NCI-H187 (cell line): ENCODE results near the gene CNGB1.
"Not testable (repeated sequence)": the region's sequence is repeated elsewhere in the genome, so short reads cannot be mapped to it uniquely, and the experiment has no call there.

Experiments
- DNase-seq, 2 experiments: peaks; one replicate each; lab custom pipeline; 2025; lab: John Stamatoyannopoulos, UW

Gene CNGB1

GRCh38 chr16:57997176-57997527, 26.2 kb upstream of the CNGB1 start:
- no peak for DNase-seq

GRCh38 chr16:57996406-57997175, 25.7 kb upstream of the CNGB1 start:
- no peak for DNase-seq

DNA sequence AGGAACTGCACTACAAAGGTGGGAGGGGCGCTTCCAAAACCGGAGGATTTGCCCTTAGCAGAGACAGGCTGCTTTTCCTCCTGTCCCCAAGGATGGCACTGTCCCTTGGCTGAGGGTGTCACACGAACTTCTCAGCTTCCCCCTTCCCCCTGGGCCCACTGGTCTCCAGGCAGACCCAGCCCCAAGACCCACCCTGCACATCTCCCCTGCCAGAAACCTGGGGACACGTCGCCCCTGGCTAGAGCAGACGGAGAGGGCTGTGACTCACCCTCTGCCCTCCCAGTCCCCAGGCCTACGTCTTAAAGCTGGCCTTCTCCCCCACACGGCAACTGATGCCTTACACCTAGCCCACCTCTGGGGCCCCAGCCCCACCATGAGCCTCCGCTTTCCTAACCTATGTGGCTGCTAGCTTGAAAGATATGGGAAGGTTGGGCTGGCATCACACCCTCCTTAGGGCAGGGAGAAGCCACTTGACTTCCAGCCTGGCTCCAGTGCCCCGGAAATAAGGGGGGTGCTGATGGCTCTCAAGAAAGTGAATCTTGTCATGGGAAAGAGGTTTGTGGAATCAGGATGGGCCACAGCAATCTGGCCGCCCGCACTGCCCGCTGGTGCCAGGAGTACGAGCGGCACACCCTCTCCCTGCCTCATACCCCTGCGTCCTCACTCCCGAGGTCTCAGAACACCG, 24.9 kb upstream of the CNGB1 start:
- no peak for DNase-seq

- no peak for DNase-seq
Observed at GRCh38 chr16:57994778-57995177, 23.9 kb upstream of the CNGB1 start.

- no peak for DNase-seq
Observed at GRCh38 chr16:57994361-57994760, 23.4 kb upstream of the CNGB1 start.

DNA sequence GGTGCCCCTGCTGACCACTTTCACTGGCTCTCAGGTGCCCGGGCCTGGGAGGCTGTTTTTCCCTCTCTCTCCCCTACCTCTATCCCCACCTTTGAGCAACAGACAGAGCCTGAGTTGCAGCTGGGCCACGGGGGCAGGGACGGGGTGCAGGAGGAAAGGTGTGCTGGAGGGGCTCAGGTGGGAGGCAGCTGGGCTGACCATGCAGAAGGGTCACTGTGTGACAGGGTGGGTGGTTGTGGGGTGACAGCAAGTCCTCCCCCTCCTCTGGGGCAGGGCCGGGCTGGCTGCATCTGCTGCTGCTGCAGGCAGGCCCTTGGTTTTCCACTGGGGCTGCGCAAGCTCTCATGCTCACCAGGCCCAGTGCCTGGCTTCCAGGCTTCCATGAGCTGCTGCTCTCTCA, 23.0 kb upstream of the CNGB1 start:
- DNase-seq, result no peak

GRCh38 chr16:57993438-57993837, 22.5 kb upstream of the CNGB1 start:
- DNase-seq, result no peak

- no peak for DNase-seq
Observed at GRCh38 chr16:57992084-57992483, 21.2 kb upstream of the CNGB1 start.

DNA sequence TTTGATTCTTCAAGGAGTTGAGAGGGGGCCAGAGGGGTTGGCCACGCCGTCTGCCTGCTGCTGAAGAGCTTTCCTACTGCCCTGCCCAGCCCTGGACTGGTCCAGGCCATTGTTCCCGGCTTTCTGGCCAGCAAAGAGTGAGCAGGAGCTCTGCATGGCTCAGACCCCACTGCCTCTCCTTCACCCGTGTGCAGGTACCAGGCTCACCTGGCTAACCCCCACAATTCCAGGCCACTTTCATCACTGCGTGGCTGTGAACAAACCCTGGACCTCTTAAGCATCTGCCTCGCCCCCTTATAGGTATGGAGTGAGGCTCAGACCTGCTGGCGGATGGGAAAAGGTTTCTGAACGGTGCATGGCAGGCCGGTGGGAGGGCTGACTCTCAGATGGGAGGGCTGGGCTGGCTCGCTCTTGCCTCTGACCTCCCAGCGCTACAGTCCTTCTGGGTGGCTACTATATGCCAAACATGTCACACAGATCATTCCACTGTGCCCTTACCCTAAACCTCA, 20.7 kb upstream of the CNGB1 start:
- DNase-seq, result no peak

DNA sequence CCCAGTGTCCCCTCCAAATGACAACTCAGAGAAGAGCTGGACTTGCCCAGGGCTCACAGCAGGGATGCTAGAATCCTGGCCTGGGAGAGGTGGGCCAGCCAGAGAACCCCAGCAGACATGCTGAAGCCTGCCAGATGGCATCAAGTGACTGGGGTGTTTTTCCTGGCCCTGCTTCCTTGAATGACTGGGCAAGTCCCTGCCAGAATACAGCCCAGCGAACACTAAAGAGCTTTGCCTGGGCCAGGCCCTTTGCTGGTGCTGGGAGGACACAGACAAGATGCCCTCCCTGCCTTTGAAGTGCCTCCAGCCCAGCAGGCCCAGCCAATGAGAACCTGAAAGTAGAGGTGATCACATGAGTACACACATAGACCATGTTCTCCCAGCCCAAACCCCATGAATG, 18.0 kb upstream of the CNGB1 start:
- peak in 1 of 2 experiments; percentile 2 for DNase-seq

GRCh38 chr16:57987441-57988177, 16.7 kb upstream of the CNGB1 start:
- no peak for DNase-seq

- no peak for DNase-seq
Observed at GRCh38 chr16:57986196-57986595, 15.3 kb upstream of the CNGB1 start.

GRCh38 chr16:57985204-57986181, 14.6 kb upstream of the CNGB1 start:
- no peak for DNase-seq

GRCh38 chr16:57984443-57985203, 13.7 kb upstream of the CNGB1 start:
- no peak for DNase-seq

DNA sequence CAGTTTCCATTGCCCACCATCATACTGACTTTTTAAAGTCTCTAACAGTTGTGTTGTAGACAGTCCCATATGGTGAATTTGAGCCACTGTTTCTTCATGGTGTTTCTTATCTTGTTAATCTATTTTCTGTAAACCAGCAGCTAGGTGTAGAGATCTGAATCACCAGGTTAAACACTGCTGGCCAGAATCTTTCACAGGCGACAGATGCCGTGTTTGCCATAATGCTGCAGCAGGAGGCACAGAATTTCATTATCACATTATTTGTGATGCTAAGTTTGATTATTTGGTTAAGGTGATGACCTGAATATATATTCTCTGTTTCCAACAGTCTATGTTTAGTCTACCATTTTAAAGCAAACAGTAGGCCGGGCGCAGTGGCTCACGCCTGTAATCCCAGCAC, 11.5 kb upstream of the CNGB1 start:
- DNase-seq, result no peak

DNA sequence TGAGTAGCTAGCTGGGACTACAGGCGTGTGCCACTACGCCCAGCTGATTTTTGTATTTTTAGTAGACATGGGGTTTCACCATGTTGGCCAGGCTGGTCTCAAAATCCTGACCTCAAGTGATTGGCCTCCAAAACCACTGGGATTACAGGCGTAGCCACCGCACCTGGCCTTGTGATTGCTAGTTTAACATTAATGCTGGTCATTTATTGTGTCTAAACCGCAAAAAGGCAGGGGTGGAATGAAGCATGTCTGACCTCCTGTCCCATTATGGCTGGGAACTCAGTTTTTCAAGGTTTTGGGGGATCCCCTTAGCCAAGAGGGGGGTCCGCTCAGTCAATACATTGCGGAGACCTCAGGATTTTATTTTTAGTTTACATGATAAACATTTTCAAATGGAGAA, 10.7 kb upstream of the CNGB1 start:
- DNase-seq, result no peak

- no peak for DNase-seq
Observed at GRCh38 chr16:57979006-57979585, 8.2 kb upstream of the CNGB1 start.

DNA sequence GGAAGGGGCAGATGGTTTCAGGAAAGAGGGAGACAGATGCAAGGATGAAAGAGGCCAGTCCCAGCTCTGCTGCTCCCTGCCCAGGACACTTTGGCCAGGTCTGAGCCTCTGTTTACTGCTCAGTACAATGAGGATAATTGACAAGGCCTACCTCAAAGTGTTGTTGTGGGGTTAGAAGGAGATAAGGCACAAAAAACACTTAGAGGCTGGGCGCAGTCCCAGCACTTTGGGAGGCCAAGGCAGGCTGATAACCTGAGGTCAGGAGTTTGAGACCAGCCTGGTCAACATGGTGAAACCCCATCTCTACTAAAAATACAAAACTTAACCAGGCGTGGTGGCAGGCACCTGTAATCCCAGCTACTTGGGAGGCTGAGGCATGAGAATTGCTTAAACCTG, 7.1 kb upstream of the CNGB1 start:
- not testable (repeated sequence) for DNase-seq

DNA sequence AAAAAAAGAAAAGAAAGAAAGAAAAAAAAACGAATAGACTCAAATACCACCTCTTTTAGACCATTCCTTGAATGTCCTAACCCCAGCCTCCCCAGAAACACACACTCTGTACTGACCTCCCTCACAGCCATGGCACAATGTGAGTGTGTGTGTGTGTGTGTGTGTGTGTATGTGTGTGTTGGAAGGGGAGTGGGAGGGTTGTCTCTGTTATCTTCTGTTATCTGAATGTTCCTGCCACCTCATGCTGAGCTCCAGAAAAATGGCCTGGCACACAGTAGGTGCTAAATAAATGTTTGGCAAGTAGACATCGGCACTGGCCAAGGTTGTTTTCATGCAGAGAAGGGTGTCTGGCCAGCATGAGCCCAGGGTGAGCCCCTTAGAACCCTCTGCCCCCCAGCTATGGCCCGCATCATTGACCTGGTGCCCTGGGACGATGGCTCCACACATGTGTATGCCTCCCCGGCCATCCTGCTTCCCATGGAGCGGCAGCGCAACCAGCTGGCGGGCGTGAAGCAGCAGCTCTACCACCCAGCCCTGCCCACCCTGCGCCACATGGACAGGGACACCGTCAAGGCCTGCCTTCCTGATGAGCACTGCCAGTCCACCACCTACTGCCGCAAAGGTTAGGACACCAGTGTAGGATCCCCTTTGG, 6.6 kb upstream of the CNGB1 start:
- DNase-seq, result no peak

DNA sequence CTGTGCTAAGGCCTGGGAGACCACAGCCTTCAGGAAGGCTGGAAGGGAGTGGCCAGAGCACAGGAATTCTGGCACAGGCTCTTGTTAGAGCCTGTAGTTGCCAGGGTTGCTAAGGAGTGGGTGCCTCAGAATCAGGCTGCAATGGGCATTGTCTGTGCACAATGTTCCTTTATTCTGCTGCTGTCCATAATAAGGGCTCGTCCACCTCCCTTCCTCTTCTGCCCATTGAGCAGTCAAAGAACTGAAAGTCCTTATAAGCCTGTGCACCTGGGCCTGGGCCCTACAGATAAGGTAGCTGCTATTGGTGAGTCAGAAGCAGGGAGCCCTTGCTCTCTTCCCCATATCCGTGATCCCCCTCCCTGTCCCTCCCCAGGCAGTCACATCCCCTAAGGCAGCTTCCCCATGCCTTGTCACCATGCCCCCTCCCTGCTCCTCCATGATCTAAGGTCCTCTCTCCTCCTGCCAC, 5.4 kb upstream of the CNGB1 start:
- DNase-seq, result no peak
